C4-2B (cell line): ENCODE results near the gene UNC5C.

Experiments used
- CTCF ChIP-seq: fragments of 450-650 bp; conservative IDR thresholded peaks from 2 replicates; pipeline ENCODE4 v1.5.1; 2017; ENCODE audit warnings: mild to moderate bottlenecking
- ZFX ChIP-seq: fragments of 450-650 bp; IDR thresholded peaks from 2 replicates; pipeline ENCODE4 v1.6.1; 2017

DNA sequence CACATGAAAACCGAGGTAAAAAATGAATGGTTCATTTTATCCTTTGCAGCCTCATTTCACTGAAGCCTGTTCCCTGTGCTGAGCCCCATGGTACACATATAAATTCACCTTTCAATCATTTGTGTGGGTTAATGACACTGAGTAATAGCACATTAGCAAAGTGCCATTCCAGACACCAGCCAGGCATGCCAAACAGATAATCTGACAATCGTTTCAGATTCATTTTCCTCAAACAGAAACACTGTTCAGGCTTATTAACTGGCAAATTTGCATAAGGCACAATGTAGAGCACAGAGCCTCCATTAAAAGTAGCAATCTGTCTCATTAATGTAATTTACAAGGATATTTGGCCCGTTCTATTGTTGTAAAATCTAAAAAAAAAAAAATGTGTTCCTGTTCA, 76.2 kb downstream of the UNC5C start:
- no peak for TF ChIP-seq CTCF
- TF ChIP-seq ZFX: no peak
